Mesothelial cell of epicardium (in vitro differentiated cells): ENCODE measurements around the gene RBM14. TPM values are rescaled to one million over a fixed set of nuclear protein-coding genes. Genes with fewer than 3 reads are reported as not detected.

Experiments
- DNase-seq, 2 experiments: peaks; one replicate each; pipeline ENCODE4 v3.0.0; 2021; ENCODE audit warnings: low spot score in 2 of 2; ENCODE audit not compliant: unreplicated experiment in 2 of 2
- H3K27ac Mint-ChIP-seq: 2 replicates; pipeline ENCODE4 v1.8.0; 2021; ENCODE audit warnings: mixed read lengths
- H3K27me3 Mint-ChIP-seq: 2 replicates; pipeline ENCODE4 v1.8.0; 2021; ENCODE audit warnings: low read depth, mixed read lengths
- H3K36me3 Mint-ChIP-seq: 2 replicates; pipeline ENCODE4 v1.8.0; 2021; ENCODE audit warnings: mixed read lengths
- H3K4me1 Mint-ChIP-seq: 2 replicates; pipeline ENCODE4 v1.8.0; 2021; ENCODE audit warnings: mixed read lengths
- H3K4me3 Mint-ChIP-seq: 2 replicates; pipeline ENCODE4 v1.8.0; 2021; ENCODE audit warnings: mild to moderate bottlenecking, moderate library complexity, mixed read lengths
- H3K9me3 Mint-ChIP-seq: 2 replicates; pipeline ENCODE4 v1.8.0; 2021; ENCODE audit warnings: mixed read lengths
- total RNA-seq: library from RNA; stranded (reverse); gene quantifications from 3 replicates; pipeline ENCODE4 v1.2.1, GENCODE V29; 2021
- TF ChIP-seq, protein P1 (sequence below): fragments of 200-600 bp; sonication (generic); IDR thresholded peaks from one replicate; pipeline ENCODE4 v1.5.0; 2021; ENCODE audit warnings: antibody characterized with exemption; ENCODE audit not compliant: unreplicated experiment

RBM14 gene
- total RNA-seq, 1 donor from 2014 or later, result 135 TPM

DNA sequence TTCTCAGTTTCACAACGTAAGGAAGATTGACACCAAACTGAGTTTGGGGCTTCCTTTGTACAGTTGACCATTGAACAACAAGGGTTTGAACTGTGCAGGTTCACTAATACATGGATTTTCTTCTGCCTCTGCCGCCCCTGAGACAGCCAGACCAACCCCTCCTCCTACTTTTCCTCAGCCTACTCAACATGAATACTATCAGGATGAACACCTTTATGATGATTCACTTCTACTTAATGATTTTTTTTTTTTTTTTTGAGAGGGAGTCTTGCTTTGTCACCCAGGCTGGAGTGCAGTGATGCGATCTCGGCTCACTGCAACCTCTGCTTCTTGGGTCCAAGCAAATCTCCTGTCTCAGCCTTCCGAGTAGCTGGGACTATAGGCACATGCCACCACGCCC, 36.7 kb downstream of the RBM14 start:
- Mint-ChIP-seq H3K9me3 (no peaks in the 10 kb centered on the region), H3K36me3 (peaks cover 40% of the 10 kb centered on the region), H3K27ac (no peak overlapping the region), H3K4me3 (no peak overlapping the region), H3K27me3 (no peaks in the 10 kb centered on the region), H3K4me1 (no peaks in the 10 kb centered on the region)
- TF ChIP-seq, protein P1, sequence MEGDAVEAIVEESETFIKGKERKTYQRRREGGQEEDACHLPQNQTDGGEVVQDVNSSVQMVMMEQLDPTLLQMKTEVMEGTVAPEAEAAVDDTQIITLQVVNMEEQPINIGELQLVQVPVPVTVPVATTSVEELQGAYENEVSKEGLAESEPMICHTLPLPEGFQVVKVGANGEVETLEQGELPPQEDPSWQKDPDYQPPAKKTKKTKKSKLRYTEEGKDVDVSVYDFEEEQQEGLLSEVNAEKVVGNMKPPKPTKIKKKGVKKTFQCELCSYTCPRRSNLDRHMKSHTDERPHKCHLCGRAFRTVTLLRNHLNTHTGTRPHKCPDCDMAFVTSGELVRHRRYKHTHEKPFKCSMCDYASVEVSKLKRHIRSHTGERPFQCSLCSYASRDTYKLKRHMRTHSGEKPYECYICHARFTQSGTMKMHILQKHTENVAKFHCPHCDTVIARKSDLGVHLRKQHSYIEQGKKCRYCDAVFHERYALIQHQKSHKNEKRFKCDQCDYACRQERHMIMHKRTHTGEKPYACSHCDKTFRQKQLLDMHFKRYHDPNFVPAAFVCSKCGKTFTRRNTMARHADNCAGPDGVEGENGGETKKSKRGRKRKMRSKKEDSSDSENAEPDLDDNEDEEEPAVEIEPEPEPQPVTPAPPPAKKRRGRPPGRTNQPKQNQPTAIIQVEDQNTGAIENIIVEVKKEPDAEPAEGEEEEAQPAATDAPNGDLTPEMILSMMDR, result no peak
- DNase-seq, result no peak

DNA sequence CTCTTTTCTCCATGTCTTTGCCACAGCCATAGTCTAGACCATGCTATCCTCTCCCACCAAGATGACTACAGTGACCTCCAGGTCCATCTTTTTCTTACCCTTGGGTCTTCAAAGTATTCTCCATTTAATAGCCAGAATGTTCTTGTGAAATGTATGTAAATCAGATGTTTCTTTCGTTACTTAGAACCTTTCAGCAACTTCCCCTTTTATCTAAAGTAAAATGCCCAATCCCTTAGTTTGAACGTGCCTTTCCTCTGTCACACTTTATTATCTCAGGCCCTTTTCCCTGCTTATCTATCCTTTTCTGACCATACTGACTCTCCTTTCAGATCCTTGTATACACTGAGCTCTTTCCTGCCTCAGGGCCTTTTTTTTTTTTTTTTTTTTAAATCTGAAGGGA, 43.3 kb downstream of the RBM14 start:
- TF ChIP-seq, protein P1, result no peak
- Mint-ChIP-seq H3K9me3 (no peaks in the 10 kb centered on the region), H3K4me1 (no peaks in the 10 kb centered on the region), H3K4me3 (no peak overlapping the region), H3K36me3 (peaks cover 21% of the 10 kb centered on the region), H3K27me3 (no peaks in the 10 kb centered on the region), H3K27ac (peak overlapping the region; percentile 7)
- DNase-seq, result no peak

GRCh38 chr11:66663741-66664296, 47.4 kb downstream of the RBM14 start:
- no peaks in the 10 kb centered on the region for H3K9me3 Mint-ChIP-seq
- H3K36me3 Mint-ChIP-seq, result peaks cover 32% of the 10 kb centered on the region
- H3K4me3 Mint-ChIP-seq, result no peak overlapping the region
- H3K4me1 Mint-ChIP-seq, result peaks cover 3% of the 10 kb centered on the region
- H3K27ac Mint-ChIP-seq, result no peak overlapping the region
- no peaks in the 10 kb centered on the region for H3K27me3 Mint-ChIP-seq
- TF ChIP-seq, protein P1, result no peak
- DNase-seq, result no peak

- TF ChIP-seq, protein P1, result no peak
- DNase-seq, result no peak
- H3K9me3 Mint-ChIP-seq, result no peaks in the 10 kb centered on the region
- H3K4me1 Mint-ChIP-seq, result peaks cover 9% of the 10 kb centered on the region
- no peak overlapping the region for H3K27ac Mint-ChIP-seq
- H3K27me3 Mint-ChIP-seq, result no peaks in the 10 kb centered on the region
- peaks cover 28% of the 10 kb centered on the region for H3K36me3 Mint-ChIP-seq
- H3K4me3 Mint-ChIP-seq, result no peak overlapping the region
These were observed 48.9 kb downstream of the RBM14 start for GRCh38 chr11:66665369-66665768.

DNA sequence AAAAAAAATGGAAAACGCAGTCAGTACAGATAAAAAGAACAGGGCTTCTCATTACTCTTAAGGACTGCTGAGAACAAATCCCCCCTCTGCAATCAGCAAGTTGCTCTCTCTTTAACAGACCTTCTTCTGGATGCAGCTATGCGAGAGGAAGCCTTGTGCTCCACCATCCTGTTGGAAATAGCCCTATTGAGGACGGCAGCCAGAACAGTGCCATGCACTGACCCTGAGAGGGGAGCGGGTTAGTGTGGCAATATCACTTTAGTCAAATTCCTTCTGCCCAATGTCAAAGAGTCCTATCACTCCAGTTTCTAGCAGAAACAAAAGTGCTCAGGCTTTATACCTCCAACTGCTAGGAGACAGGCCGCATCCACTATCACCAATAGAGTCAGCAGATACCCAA, 54.4 kb downstream of the RBM14 start:
- Mint-ChIP-seq H3K4me3 (no peak overlapping the region), H3K27me3 (no peaks in the 10 kb centered on the region), H3K9me3 (no peaks in the 10 kb centered on the region), H3K36me3 (peaks cover 14% of the 10 kb centered on the region), H3K27ac (peak overlapping the region; percentile 43), H3K4me1 (peaks cover 27% of the 10 kb centered on the region)
- TF ChIP-seq, protein P1, result no peak
- no peak for DNase-seq

- DNase-seq, result no peak
- Mint-ChIP-seq H3K27me3 (no peaks in the 10 kb centered on the region), H3K27ac (peak overlapping the region; percentile 66), H3K36me3 (peaks cover 5% of the 10 kb centered on the region), H3K4me1 (peaks cover 33% of the 10 kb centered on the region), H3K4me3 (peak overlapping the region; percentile 36), H3K9me3 (no peaks in the 10 kb centered on the region)
- TF ChIP-seq, protein P1, result no peak
These were observed 58.7 kb downstream of the RBM14 start for GRCh38 chr11:66674964-66675602.
